HUES6 (cell line): ENCODE data around the gene OR1E1.
"Not testable (repeated sequence)": the region's sequence is repeated elsewhere in the genome, so short reads cannot be mapped to it uniquely, and the experiment has no call there.

Experiments used
- H3K27ac ChIP-seq: 2 replicates; pipeline ENCODE4 v1.7.0; 2013; ENCODE audit warnings: low read depth, mild to moderate bottlenecking, low read length, inconsistent platforms
- H3K27me3 ChIP-seq: 2 replicates; pipeline ENCODE4 v1.6.1; 2013; ENCODE audit warnings: low read length; ENCODE audit not compliant: control insufficient read depth, insufficient read depth
- H3K36me3 ChIP-seq: 2 replicates; pipeline ENCODE4 v1.6.1; 2013; ENCODE audit warnings: low read length; ENCODE audit not compliant: control insufficient read depth, insufficient read depth
- H3K4me1 ChIP-seq: 2 replicates; pipeline ENCODE4 v1.6.1; 2013; ENCODE audit warnings: low read length; ENCODE audit not compliant: control insufficient read depth, insufficient read depth
- H3K4me3 ChIP-seq: 2 replicates; pipeline ENCODE4 v1.5.1; 2013; ENCODE audit warnings: low read depth, low read length
- H3K9ac ChIP-seq: one replicate; pipeline ENCODE4 v1.6.1; 2013; ENCODE audit warnings: mild to moderate bottlenecking, low read length
- H3K9me3 ChIP-seq: 2 replicates; pipeline ENCODE4 v1.6.1; 2013; ENCODE audit warnings: low read depth, low read length; ENCODE audit not compliant: control insufficient read depth, insufficient read depth

OR1E1 gene, protein sequence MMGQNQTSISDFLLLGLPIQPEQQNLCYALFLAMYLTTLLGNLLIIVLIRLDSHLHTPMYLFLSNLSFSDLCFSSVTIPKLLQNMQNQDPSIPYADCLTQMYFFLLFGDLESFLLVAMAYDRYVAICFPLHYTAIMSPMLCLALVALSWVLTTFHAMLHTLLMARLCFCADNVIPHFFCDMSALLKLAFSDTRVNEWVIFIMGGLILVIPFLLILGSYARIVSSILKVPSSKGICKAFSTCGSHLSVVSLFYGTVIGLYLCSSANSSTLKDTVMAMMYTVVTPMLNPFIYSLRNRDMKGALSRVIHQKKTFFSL

DNA sequence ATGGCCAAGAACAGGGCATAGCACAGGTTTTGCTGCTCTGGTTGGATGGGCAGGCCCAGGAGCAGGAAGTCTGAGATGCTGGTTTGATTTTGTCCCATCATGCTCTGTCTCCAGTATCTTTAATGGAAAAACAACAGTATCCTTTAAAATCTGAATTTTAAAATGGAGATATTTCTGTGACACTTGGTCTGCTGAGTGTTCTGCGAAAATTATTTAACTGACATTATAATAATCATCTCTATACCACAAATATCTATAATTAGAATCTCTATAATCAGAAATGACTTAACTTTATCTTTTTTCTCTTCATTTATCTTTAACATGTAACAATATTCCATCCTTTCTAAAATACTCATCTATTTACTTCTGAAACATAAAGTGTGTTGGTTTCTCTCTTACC lies at the start of gene OR1E1:
Gene OR1E1 (minus strand): TSS at position 101 of the 400 bp plus-strand sequence. CDS start 0 bp downstream, at position 101.
- Histone ChIP-seq H3K27me3 (peaks cover 12% of the 10 kb centered on the region), H3K4me1 (no peaks in the 10 kb centered on the region), H3K4me3 (no peak within 1 kb of the TSS), H3K36me3 (no peaks in the 10 kb centered on the region), H3K9ac (no peak within 1 kb of the TSS), H3K27ac (no peak within 1 kb of the TSS), H3K9me3 (no peaks in the 10 kb centered on the region)

DNA sequence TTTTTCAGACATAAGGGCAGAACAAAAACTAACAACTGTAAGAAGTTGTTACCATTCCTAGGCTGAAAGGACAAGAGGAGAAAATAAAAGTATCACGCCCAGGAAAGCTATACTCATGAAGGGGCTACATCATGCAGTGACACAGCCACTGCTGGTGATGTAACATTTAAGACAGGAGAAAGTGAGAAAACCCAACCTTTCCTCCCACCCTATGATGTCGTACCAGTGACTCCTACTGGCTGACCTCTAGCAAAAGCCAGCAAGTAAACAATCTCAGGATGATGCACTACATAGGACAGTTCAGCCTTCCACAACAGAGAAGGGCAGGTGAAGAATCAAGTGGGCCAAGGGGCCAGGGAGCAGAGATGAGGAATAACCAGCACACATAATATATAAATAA lies 49.4 kb upstream of the OR1E1 start:
- Histone ChIP-seq H3K27me3 (no peaks in the 10 kb centered on the region), H3K27ac (no peak overlapping the region), H3K9ac (no peak overlapping the region), H3K4me1 (no peaks in the 10 kb centered on the region), H3K36me3 (no peaks in the 10 kb centered on the region), H3K9me3 (no peaks in the 10 kb centered on the region; the same call in 1 of the 2 replicates), H3K4me3 (no peak overlapping the region)

DNA sequence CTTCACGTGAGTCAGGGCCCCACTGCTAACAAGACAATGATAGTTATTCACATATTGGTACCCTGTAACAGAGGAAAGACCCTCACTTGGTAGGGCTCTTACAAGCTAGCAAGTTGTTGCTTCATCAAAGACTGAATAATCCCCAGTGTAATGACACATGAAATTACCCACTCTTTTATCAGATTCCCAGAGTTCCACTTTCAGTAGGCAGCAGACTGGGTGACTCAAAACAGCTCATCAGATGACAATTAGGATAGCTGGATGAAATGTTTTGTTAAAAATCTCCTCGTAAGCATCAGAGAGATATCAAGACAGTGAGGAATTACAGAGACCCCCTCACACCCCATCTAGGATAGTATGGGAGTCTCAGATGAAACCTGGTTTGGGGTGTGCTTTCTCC lies 42.2 kb upstream of the OR1E1 start:
- no peak overlapping the region for H3K9ac ChIP-seq
- no peak overlapping the region for H3K27ac ChIP-seq
- no peaks in the 10 kb centered on the region for H3K36me3 ChIP-seq
- no peak overlapping the region for H3K4me3 ChIP-seq
- H3K27me3 ChIP-seq: no peaks in the 10 kb centered on the region
- no peaks in the 10 kb centered on the region for H3K9me3 ChIP-seq
- no peaks in the 10 kb centered on the region; the same call in 1 of the 2 replicates for H3K4me1 ChIP-seq

DNA sequence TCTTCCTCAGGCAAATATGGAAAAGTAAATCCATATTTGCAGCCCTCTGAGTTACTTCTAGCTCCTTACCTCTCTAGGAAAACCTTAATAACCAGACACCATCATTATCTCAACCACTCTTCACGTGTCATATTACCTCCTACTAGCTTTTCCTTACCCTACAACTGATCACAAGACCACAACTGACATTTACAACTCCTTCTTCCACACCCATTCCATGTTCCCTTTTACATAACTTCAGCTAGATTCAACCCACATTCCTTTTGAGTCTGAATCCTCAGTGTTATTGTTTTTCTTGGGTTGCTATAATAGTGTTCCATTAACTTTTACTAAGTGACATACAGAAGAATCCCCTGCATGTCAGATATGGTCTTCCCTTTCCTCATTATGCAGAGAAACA lies 40.2 kb upstream of the OR1E1 start:
- H3K4me1 ChIP-seq: no peaks in the 10 kb centered on the region; the same call in 1 of the 2 replicates
- H3K27ac ChIP-seq: no peak overlapping the region
- no peaks in the 10 kb centered on the region for H3K9me3 ChIP-seq
- H3K27me3 ChIP-seq: no peaks in the 10 kb centered on the region
- no peak overlapping the region for H3K9ac ChIP-seq
- no peaks in the 10 kb centered on the region for H3K36me3 ChIP-seq
- H3K4me3 ChIP-seq: no peak overlapping the region

DNA sequence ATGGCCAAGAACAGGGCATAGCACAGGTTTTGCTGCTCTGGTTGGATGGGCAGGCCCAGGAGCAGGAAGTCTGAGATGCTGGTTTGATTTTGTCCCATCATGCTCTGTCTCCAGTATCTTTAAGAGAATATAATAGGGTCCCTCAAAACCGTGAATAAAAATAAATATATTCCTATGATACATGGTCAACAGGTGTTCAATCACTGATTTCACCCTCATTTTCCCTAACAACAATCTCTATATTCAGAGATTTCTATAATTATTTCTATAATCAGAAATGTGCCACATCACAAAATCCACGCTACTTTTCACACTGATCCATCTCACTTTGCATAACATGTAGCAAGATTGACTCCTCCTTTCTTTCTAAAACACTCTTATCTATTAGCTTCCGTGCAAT lies 35.5 kb upstream of the OR1E1 start, which contains the start of gene OR1E2:
Gene OR1E2 (minus strand): TSS at position 101 of the 400 bp plus-strand sequence. CDS start 0 bp downstream, at position 101.
- Histone ChIP-seq H3K4me1 (no peaks in the 10 kb centered on the region; the same call in 1 of the 2 replicates), H3K27me3 (no peaks in the 10 kb centered on the region), H3K4me3 (no peak within 1 kb of the TSS), H3K9me3 (no peaks in the 10 kb centered on the region), H3K36me3 (no peaks in the 10 kb centered on the region), H3K9ac (no peak within 1 kb of the TSS), H3K27ac (no peak within 1 kb of the TSS)

DNA sequence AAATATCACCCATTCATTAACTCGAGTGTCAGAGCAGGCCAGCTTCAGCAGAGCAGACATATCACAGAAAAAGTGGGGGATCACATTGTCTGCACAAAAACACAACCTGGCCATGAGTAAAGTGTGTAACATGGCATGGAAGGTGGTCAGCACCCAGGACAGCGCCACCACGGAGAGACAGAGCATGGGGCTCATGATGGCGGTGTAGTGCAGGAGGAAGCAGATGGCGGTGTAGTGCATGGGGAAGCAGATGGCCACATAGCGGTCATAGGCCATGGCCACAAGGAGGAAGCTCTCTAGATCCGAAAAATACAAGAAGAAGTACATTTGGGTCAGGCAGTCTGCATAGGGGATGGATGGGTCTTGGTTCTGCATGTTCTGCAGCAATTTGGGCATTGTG lies 35.0 kb upstream of the OR1E1 start:
- not testable (repeated sequence) for H3K36me3 ChIP-seq, H3K27ac ChIP-seq, H3K4me3 ChIP-seq, H3K27me3 ChIP-seq, H3K9ac ChIP-seq, H3K9me3 ChIP-seq, H3K4me1 ChIP-seq

DNA sequence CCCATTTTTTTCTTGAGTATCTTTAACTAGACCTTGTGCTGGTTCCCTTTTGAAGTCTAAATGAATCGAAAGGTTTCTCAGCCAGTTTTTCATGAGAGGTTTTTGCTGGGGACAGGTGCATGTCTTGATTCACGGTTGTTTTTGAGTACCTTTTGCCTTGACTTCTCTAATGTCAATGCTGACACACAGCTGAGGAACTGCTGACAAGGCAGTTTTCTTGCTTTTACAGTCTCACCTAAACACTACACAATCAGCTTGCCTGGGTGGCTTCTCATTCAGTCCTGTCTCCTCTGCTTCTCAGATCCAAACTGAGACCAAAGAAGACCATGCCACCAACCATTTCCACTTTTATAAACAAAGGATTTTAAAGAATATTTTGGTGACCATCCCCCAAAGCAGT lies 20.0 kb upstream of the OR1E1 start:
- Histone ChIP-seq H3K27ac (no peak overlapping the region), H3K9ac (no peak overlapping the region), H3K36me3 (no peaks in the 10 kb centered on the region), H3K9me3 (no peaks in the 10 kb centered on the region), H3K4me3 (no peak overlapping the region), H3K4me1 (no peaks in the 10 kb centered on the region), H3K27me3 (0 out of 2 replicates have a peak, but pooled peaks cover 4% of the 10 kb centered on the region)

DNA sequence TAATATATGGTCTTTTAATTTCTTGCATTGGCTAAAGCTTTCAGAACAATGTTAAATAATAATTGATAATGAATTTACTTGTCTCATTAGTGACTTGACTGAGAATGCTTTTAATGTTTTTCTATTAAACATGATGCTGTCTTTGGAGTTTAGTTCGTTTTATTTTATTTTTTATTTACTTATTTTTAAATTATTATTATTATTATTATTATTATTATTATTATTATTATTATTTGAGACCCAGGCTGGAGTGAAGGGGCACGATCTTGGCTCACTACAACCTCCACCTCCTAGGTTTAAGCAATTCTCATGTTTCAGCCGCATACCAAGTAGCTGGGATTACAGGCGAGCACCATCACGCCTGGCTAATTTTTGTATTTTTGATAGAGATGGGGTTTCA lies 17.4 kb upstream of the OR1E1 start:
- Histone ChIP-seq H3K27ac (no peak overlapping the region), H3K4me3 (no peak overlapping the region), H3K36me3 (no peaks in the 10 kb centered on the region), H3K9me3 (no peaks in the 10 kb centered on the region), H3K27me3 (no peaks in the 10 kb centered on the region), H3K9ac (no peak overlapping the region), H3K4me1 (no peaks in the 10 kb centered on the region)

DNA sequence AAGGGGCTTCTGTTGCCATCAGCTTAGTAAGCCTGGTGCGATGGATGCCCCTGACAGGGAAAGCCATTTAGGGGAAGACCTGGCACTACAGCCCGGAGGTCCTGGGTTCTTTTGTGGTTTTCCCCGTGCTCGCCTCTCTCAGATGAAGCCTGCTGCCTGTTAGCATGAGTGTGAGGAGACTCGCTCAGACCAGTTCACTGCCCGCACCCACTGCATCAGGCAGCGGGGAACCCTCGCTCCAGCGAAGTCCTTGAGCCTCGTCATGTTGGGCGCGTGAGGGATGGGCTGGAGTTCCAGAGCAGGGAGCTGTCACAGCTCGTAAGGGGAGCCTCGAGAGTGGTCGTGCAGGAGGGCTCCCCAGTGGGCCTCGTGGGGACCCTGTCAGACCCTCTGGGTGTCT lies 14.0 kb upstream of the OR1E1 start:
- not testable (repeated sequence) for H3K27me3 ChIP-seq, H3K9ac ChIP-seq, H3K27ac ChIP-seq, H3K9me3 ChIP-seq, H3K4me1 ChIP-seq, H3K36me3 ChIP-seq, H3K4me3 ChIP-seq

DNA sequence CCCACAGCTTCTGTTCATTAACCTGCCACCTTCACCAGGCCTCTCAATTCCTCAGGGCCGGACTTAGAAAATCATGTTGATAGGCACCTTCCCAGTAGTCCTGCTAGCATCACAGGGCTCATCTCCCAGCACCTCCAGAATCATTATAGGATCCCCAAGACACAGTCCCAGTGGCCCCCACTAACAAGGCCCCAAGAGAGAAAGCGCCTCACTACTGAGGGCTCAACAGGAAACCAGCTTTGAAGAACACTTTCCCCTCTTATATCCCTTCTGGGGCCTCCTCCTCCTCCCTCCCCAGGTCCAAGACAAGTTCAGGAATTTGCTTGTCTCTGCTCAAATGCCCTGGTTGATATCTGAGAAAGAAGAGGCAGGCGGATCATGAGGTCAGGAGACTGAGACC lies 12.9 kb upstream of the OR1E1 start, which contains the start of gene OR3A3:
Gene OR3A3 (plus strand): TSS at position 301 of the 400 bp plus-strand sequence.
- Histone ChIP-seq H3K9ac (no peak within 1 kb of the TSS), H3K4me1 (no peaks in the 10 kb centered on the region), H3K36me3 (no peaks in the 10 kb centered on the region), H3K27ac (no peak within 1 kb of the TSS), H3K27me3 (no peaks in the 10 kb centered on the region), H3K4me3 (no peak within 1 kb of the TSS), H3K9me3 (peaks cover 10% of the 10 kb centered on the region)

DNA sequence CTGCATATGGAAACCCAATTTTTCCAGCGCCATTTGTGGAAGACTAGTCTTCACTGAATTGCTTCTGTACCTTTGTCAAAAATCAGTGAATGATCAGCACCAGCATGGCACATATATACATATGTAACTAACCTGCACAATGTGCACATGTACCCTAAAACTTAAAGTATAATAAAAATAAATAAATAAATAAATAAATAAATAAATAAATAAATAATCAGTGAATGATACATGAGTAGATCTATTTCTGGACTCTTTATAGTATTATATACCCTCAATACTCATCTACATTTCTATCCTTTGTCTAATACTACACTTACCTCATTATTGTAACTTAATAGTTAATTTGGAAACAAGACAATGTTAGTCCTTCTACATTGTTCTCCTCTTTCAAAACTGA lies 5.6 kb upstream of the OR1E1 start:
- H3K9ac ChIP-seq, H3K36me3 ChIP-seq, H3K27ac ChIP-seq, H3K9me3 ChIP-seq, H3K4me1 ChIP-seq, H3K4me3 ChIP-seq: not testable (repeated sequence)
- peaks cover 12% of the 10 kb centered on the region for H3K27me3 ChIP-seq
